Peyer's patch (tissue), 4 donors: Measurements from ENCODE around the gene PPFIA1.

Experiments
- POLR2A ChIP-seq, 2 donors: fragments of 450-650 bp; IDR thresholded peaks; one replicate each; pipeline ENCODE4 v1.5.1; 2017; ENCODE audit warnings: antibody characterized with exemption in 2 of 2, mild to moderate bottlenecking in 2 of 2, moderate library complexity in 2 of 2
- TF ChIP-seq, protein P1 (sequence below), 6 experiments: fragments of 450-650 bp in 4 of 6; fragments of 200-600 bp in 2 of 6; sonication (generic) in 1 of 6; IDR thresholded peaks; one replicate each; pipeline ENCODE4 v1.5.1; 2017 to 2019; ENCODE audit warnings: antibody characterized with exemption in 6 of 6, mild to moderate bottlenecking in 3 of 6, moderate library complexity in 1 of 6

- TF ChIP-seq, protein P1, sequence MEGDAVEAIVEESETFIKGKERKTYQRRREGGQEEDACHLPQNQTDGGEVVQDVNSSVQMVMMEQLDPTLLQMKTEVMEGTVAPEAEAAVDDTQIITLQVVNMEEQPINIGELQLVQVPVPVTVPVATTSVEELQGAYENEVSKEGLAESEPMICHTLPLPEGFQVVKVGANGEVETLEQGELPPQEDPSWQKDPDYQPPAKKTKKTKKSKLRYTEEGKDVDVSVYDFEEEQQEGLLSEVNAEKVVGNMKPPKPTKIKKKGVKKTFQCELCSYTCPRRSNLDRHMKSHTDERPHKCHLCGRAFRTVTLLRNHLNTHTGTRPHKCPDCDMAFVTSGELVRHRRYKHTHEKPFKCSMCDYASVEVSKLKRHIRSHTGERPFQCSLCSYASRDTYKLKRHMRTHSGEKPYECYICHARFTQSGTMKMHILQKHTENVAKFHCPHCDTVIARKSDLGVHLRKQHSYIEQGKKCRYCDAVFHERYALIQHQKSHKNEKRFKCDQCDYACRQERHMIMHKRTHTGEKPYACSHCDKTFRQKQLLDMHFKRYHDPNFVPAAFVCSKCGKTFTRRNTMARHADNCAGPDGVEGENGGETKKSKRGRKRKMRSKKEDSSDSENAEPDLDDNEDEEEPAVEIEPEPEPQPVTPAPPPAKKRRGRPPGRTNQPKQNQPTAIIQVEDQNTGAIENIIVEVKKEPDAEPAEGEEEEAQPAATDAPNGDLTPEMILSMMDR (IDR thresholded peaks at IDR 0.05): no peak
- TF ChIP-seq POLR2A (IDR thresholded peaks at IDR 0.05): no peak
These were observed 10.7 kb downstream of the PPFIA1 start for GRCh38 chr11:70281156-70281609.
